WTC11 (cell line): ENCODE measurements around the gene RBM34.

Source experiments
- ATF1 ChIP-seq: sonication (generic); formaldehyde crosslinking; IDR thresholded peaks from 2 replicates; pipeline ENCODE4 v1.8.1; 2023; ENCODE audit warnings: mild to moderate bottlenecking, moderate library complexity, missing genetic modification reagents
- CREM ChIP-seq: sonication (generic); formaldehyde crosslinking; IDR thresholded peaks from 2 replicates; pipeline ENCODE4 v1.8.1; 2022; ENCODE audit warnings: mild to moderate bottlenecking, missing genetic modification reagents, moderate library complexity
- CTCF ChIP-seq: fragments of 200-600 bp; IDR thresholded peaks from 2 replicates; pipeline ENCODE4 v1.8.0; 2022; ENCODE audit warnings: antibody characterized with exemption
- IRF2 ChIP-seq: sonication (generic); formaldehyde crosslinking; IDR thresholded peaks from 2 replicates; pipeline ENCODE4 v1.8.0; 2022; ENCODE audit warnings: low read depth, missing genetic modification reagents, borderline replicate concordance
- JUN ChIP-seq: sonication (generic); formaldehyde crosslinking; IDR thresholded peaks from 2 replicates; pipeline ENCODE4 v1.8.0; 2023; ENCODE audit warnings: mild to moderate bottlenecking, missing genetic modification reagents
- TF ChIP-seq, protein P1 (sequence below): sonication (generic); formaldehyde crosslinking; IDR thresholded peaks from 2 replicates; pipeline ENCODE4 v1.8.1; 2022; ENCODE audit warnings: mild to moderate bottlenecking, moderate library complexity, missing genetic modification reagents
- TF ChIP-seq, protein P2 (sequence below): sonication (generic); formaldehyde crosslinking; IDR thresholded peaks from 2 replicates; pipeline ENCODE4 v1.8.0; 2022; ENCODE audit warnings: mild to moderate bottlenecking, missing genetic modification reagents

DNA sequence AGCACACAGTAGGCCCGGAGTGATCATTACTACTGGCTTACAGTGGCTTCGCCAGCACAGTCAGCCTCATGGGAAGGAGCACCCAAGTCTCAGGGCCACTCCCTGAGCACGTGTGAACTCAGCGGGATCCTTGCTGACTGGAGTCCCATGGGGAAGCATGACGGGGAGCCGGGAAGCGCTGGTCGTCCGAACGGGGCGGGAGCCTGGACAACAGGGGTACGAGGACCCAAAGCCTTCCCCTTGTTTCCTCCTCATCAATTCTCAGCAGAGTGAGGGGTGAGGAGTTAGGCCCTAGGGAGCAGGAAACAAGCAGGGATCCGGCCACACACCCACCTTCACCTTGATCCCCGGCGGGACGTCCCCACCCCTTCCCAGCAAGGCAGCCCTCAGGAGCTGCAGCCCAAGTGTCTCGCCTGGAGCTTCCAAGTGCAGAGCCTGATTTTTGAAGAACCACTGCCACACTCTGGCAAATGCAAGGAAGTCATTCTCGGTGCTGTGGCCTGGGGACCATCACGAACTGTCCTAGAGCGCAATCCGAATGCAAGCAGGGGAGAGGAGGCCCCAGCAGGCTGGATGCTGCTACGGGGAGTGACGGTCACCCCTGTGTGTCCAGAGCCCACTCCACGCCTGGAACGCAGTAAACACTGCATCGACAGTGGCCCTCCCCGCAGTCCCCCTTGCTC, 67.9 kb downstream of the RBM34 start:
- TF ChIP-seq CREM (CRISPR knock-in tag) (no peak), CTCF (no peak), ATF1 (CRISPR knock-in tag) (no peak), IRF2 (CRISPR knock-in tag) (no peak), JUN (CRISPR knock-in tag) (no peak)
- TF ChIP-seq, protein P1, sequence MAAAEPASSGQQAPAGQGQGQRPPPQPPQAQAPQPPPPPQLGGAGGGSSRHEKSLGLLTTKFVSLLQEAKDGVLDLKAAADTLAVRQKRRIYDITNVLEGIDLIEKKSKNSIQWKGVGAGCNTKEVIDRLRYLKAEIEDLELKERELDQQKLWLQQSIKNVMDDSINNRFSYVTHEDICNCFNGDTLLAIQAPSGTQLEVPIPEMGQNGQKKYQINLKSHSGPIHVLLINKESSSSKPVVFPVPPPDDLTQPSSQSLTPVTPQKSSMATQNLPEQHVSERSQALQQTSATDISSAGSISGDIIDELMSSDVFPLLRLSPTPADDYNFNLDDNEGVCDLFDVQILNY (CRISPR knock-in tag) = no peak
- TF ChIP-seq, protein P2, sequence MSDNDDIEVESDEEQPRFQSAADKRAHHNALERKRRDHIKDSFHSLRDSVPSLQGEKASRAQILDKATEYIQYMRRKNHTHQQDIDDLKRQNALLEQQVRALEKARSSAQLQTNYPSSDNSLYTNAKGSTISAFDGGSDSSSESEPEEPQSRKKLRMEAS (CRISPR knock-in tag) = peak; percentile 72
